CD14-positive monocyte (primary cell): ENCODE results near the gene POLE. TPM values are rescaled to one million over a fixed set of nuclear protein-coding genes. Genes with fewer than 3 reads are reported as not detected.

Experiments used
- DNase-seq, 3 donors: peaks; one replicate each; pipeline ENCODE4 v3.0.0-alpha.2; 2011 to 2022
- H2AFZ ChIP-seq: 2 replicates; pipeline ENCODE4 v1.6.0; 2012; ENCODE audit warnings: mild to moderate bottlenecking, low read depth, low read length, inconsistent platforms; ENCODE audit not compliant: insufficient read depth, poor library complexity, severe bottlenecking
- H3K27ac ChIP-seq, 2 donors: 1 replicate in 1 of 2; 2 replicates in 1 of 2; pipeline ENCODE4 v1.5.1; 2012 to 2013; ENCODE audit warnings: low read length in 2 of 2, control low read depth in 1 of 2, inconsistent platforms in 1 of 2, low read depth in 1 of 2, mild to moderate bottlenecking in 1 of 2
- H3K27me3 ChIP-seq, 2 donors: one replicate each; pipeline versions ENCODE4 v1.6.0 to v1.6.1; 2011 to 2013; ENCODE audit warnings: low read length in 2 of 2; ENCODE audit not compliant: control insufficient read depth in 2 of 2, insufficient read depth in 2 of 2
- H3K36me3 ChIP-seq, 2 donors: replicated peaks in 1 of 2; 1 replicate in 1 of 2; 2 replicates in 1 of 2; pipeline versions ENCODE4 v1.5.1 to v1.6.1; 2012 to 2013; ENCODE audit warnings: low read length in 2 of 2, control low read depth in 1 of 2, inconsistent platforms in 1 of 2, mild to moderate bottlenecking in 1 of 2; ENCODE audit not compliant: insufficient read depth in 2 of 2, control insufficient read depth in 1 of 2
- H3K4me1 ChIP-seq, 2 donors: 1 replicate in 1 of 2; 2 replicates in 1 of 2; pipeline versions ENCODE4 v1.5.1 to v1.6.1; 2012 to 2013; ENCODE audit warnings: low read length in 2 of 2, control low read depth in 1 of 2, inconsistent platforms in 1 of 2, mild to moderate bottlenecking in 1 of 2, moderate library complexity in 1 of 2; ENCODE audit not compliant: insufficient read depth in 2 of 2, control insufficient read depth in 1 of 2
- H3K4me2 ChIP-seq: replicated peaks from 2 replicates; pipeline ENCODE3; 2012; ENCODE audit warnings: low read length, moderate library complexity, mild to moderate bottlenecking; ENCODE audit not compliant: poor library complexity, severe bottlenecking; ENCODE audit errors: extremely low read depth
- H3K4me3 ChIP-seq, 3 experiments: fragments of 200-600 bp in 1 of 3; sonication (generic) in 1 of 3; replicated peaks in 1 of 3; 1 replicate in 2 of 3; 2 replicates in 1 of 3; pipeline ENCODE4 v1.5.1; 2011 to 2013; ENCODE audit warnings: low read length in 3 of 3, mild to moderate bottlenecking in 3 of 3, control low read depth in 2 of 3, low read depth in 2 of 3, inconsistent platforms in 1 of 3, moderate library complexity in 1 of 3
- H3K79me2 ChIP-seq: 2 replicates; pipeline ENCODE4 v1.6.0; 2012; ENCODE audit warnings: mild to moderate bottlenecking, control low read depth, inconsistent platforms, low read length, moderate library complexity; ENCODE audit not compliant: insufficient read depth
- H3K9ac ChIP-seq: 2 replicates; pipeline ENCODE4 v1.6.0; 2017; ENCODE audit warnings: low read length, mild to moderate bottlenecking; ENCODE audit not compliant: insufficient read depth, poor library complexity, severe bottlenecking
- H3K9me3 ChIP-seq, 2 donors: replicated peaks in 1 of 2; 1 replicate in 1 of 2; 2 replicates in 1 of 2; pipeline versions ENCODE4 v1.5.1 to v1.6.1; 2012 to 2013; ENCODE audit warnings: low read length in 2 of 2, control low read depth in 1 of 2; ENCODE audit not compliant: control insufficient read depth in 1 of 2, insufficient read depth in 1 of 2
- H4K20me1 ChIP-seq: 2 replicates; pipeline ENCODE4 v1.6.0; 2012; ENCODE audit warnings: mild to moderate bottlenecking, low read length, control low read depth, moderate library complexity; ENCODE audit not compliant: insufficient read depth
- H3K27ac Mint-ChIP-seq, 7 donors: one replicate each; pipeline ENCODE4 v1.8.0; 2020; ENCODE audit warnings: mild to moderate bottlenecking in 7 of 7, mixed read lengths in 7 of 7, moderate library complexity in 6 of 7, inconsistent platforms in 2 of 7
- H3K27me3 Mint-ChIP-seq, 3 donors: one replicate each; pipeline ENCODE4 v1.8.0; 2021 to 2022; ENCODE audit warnings: low read depth in 3 of 3, mild to moderate bottlenecking in 3 of 3, mixed read lengths in 3 of 3, moderate library complexity in 3 of 3, inconsistent platforms in 1 of 3
- H3K36me3 Mint-ChIP-seq, 2 donors: one replicate each; pipeline ENCODE4 v1.8.0; 2020; ENCODE audit warnings: mixed read lengths in 2 of 2, inconsistent platforms in 1 of 2, mild to moderate bottlenecking in 1 of 2
- H3K4me1 Mint-ChIP-seq: one replicate; pipeline ENCODE4 v1.8.0; 2020; ENCODE audit warnings: mild to moderate bottlenecking, mixed read lengths
- H3K4me3 Mint-ChIP-seq, 2 donors: one replicate each; pipeline ENCODE4 v1.8.0; 2020; ENCODE audit warnings: mild to moderate bottlenecking in 2 of 2, mixed read lengths in 2 of 2, moderate library complexity in 1 of 2
- H3K9me3 Mint-ChIP-seq, 7 donors: one replicate each; pipeline ENCODE4 v1.8.0; 2020 to 2022; ENCODE audit warnings: mixed read lengths in 7 of 7, mild to moderate bottlenecking in 6 of 7, moderate library complexity in 6 of 7, inconsistent platforms in 2 of 7
- CTCF ChIP-seq: fragments of 200-600 bp; IDR thresholded peaks from one replicate; pipeline ENCODE4 v1.8.0; 2022; ENCODE audit warnings: antibody characterized with exemption, mild to moderate bottlenecking
- WGBS: methylation state at CpG from one replicate; pipeline ENCODE4 v1.1.5; 2013; ENCODE audit warnings: missing lambda C conversion rate; ENCODE audit not compliant: insufficient coverage; 5-methylcytosine and 5-hydroxymethylcytosine counted together
- intact Hi-C, 2 donors: fragments of 100-400 bp; cut with micrococcal nuclease; formaldehyde crosslinking; loops; one replicate each; pipeline versions ENCODE4 v1.15.0 to v1.15.1; 2023
- polyA plus RNA-seq, 3 donors: library from polyadenylated mRNA; depleted of rRNA in 1 of 3; unstranded in 2 of 3; stranded (reverse) in 1 of 3; fragments of 300-500 nt in 2 of 3; fragments of >200 nt in 1 of 3; fragmentation: Illumina TruSeq in 2 of 3; gene quantifications; 1 replicate in 2 of 3; 2 replicates in 1 of 3; pipeline ENCODE4 v1.2.3, GENCODE V29; 2012 to 2021

The POLE gene
- polyA plus RNA-seq, 3 donors, result 1.00 to 24.2 (median 2.2) TPM

- no peaks in the 10 kb centered on the region for H3K4me1 ChIP-seq
- 57% methylated on average over 22 of the region's 25 CpGs for WGBS
- no peak for TF ChIP-seq CTCF
- H3K27me3 Mint-ChIP-seq, result peaks cover 66 to 89% (median 69%) of the 10 kb centered on the region in 3 donors
- no peak for DNase-seq
- H3K27ac ChIP-seq, result no peak overlapping the region
- H3K4me1 Mint-ChIP-seq, result peaks cover 6% of the 10 kb centered on the region
- no peaks in the 10 kb centered on the region for H3K36me3 Mint-ChIP-seq
- no peak overlapping the region for H3K4me2 ChIP-seq
- H3K9me3 Mint-ChIP-seq, result peaks cover 3 to 20% (median 9%) of the 10 kb centered on the region in 7 donors
- H2AFZ ChIP-seq, result no peak overlapping the region
- no peaks in the 10 kb centered on the region for H3K36me3 ChIP-seq
- peaks cover 8 to 64% of the 10 kb centered on the region in 2 donors for H3K27me3 ChIP-seq
- no peaks in the 10 kb centered on the region for H4K20me1 ChIP-seq
- H3K9ac ChIP-seq, result no peak overlapping the region
- peaks cover 9 to 13% of the 10 kb centered on the region in 2 donors for H3K9me3 ChIP-seq
- no peaks in the 10 kb centered on the region for H3K79me2 ChIP-seq
- no peak overlapping the region for H3K4me3 ChIP-seq
- no peak overlapping the region for H3K27ac Mint-ChIP-seq
- H3K4me3 Mint-ChIP-seq, result peak overlapping the region in 1 of 2 donors; percentile 63
- intact Hi-C loops, result no loop called here
Observed at GRCh38 chr12:132608231-132609171, 78.6 kb downstream of the POLE start.

GRCh38 chr12:132606927-132607326, 80.2 kb downstream of the POLE start:
- H3K9me3 Mint-ChIP-seq, result peaks cover 3 to 25% (median 9%) of the 10 kb centered on the region in 7 donors
- peaks cover 6% of the 10 kb centered on the region for H3K4me1 Mint-ChIP-seq
- H3K27me3 ChIP-seq, result peaks cover 8 to 79% of the 10 kb centered on the region in 2 donors
- no peak for DNase-seq
- H3K27ac Mint-ChIP-seq, result no peak overlapping the region
- no peak overlapping the region for H3K4me2 ChIP-seq
- no peak overlapping the region for H3K9ac ChIP-seq
- H3K4me1 ChIP-seq, result no peaks in the 10 kb centered on the region
- intact Hi-C loops, result no loop called here
- no peaks in the 10 kb centered on the region for H4K20me1 ChIP-seq
- no peak overlapping the region for H3K4me3 Mint-ChIP-seq
- no peak overlapping the region for H3K27ac ChIP-seq
- 93% methylated on average over 13 of the region's 19 CpGs for WGBS
- H3K4me3 ChIP-seq, result no peak overlapping the region
- H3K9me3 ChIP-seq, result peaks cover 8 to 11% of the 10 kb centered on the region in 2 donors
- no peak for TF ChIP-seq CTCF
- H3K36me3 Mint-ChIP-seq, result no peaks in the 10 kb centered on the region
- no peaks in the 10 kb centered on the region for H3K36me3 ChIP-seq
- no peak overlapping the region for H2AFZ ChIP-seq
- no peaks in the 10 kb centered on the region for H3K79me2 ChIP-seq
- H3K27me3 Mint-ChIP-seq, result peaks cover 77 to 96% (median 77%) of the 10 kb centered on the region in 3 donors
